ENCODE results near the gene POLE2. TPM values are rescaled to one million over a fixed set of nuclear protein-coding genes. Genes with fewer than 3 reads are reported as not detected.

Gene POLE2
- total and polyA plus RNA-seq, 7 donors: 0.46 to 2.3 (median 0.72) TPM; not detected in 1

DNA sequence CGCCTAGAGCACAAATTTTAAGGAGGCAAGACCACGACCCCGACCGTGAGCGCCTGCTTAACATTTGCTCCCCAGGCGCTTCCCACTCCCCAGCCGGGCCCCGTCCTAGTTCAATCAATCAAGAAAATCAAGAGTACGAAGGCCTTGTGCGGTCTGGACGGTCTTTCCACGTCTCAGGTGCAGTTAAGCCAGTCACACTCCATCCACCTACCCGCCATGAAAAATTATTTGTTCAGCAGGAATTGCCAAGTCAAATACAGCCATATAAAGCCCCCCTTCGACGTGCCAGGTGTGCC lies 89.9 kb downstream of the POLE2 start:
- Histone ChIP-seq H3K27ac (peak overlapping the region; percentile 97), H3K4me3 (peak overlapping the region; percentile 80), H3K4me1 (no peaks in the 10 kb centered on the region), H3K9me3 (no peaks in the 10 kb centered on the region), H3K36me3 (ENCODE audit: insufficient read depth in 1 of 2, low read depth in 1 of 2) (no peaks in the 10 kb centered on the region), H3K27me3 (ENCODE audit: insufficient read depth in 3 of 3, low read length in 2 of 3) (no peaks in the 10 kb centered on the region)
- TF ChIP-seq, protein P1, sequence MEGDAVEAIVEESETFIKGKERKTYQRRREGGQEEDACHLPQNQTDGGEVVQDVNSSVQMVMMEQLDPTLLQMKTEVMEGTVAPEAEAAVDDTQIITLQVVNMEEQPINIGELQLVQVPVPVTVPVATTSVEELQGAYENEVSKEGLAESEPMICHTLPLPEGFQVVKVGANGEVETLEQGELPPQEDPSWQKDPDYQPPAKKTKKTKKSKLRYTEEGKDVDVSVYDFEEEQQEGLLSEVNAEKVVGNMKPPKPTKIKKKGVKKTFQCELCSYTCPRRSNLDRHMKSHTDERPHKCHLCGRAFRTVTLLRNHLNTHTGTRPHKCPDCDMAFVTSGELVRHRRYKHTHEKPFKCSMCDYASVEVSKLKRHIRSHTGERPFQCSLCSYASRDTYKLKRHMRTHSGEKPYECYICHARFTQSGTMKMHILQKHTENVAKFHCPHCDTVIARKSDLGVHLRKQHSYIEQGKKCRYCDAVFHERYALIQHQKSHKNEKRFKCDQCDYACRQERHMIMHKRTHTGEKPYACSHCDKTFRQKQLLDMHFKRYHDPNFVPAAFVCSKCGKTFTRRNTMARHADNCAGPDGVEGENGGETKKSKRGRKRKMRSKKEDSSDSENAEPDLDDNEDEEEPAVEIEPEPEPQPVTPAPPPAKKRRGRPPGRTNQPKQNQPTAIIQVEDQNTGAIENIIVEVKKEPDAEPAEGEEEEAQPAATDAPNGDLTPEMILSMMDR (IDR thresholded peaks at IDR 0.05): no peak
- peak; percentile 23 to 48 (median 36) for ATAC-seq
- 0 to 1% (median 0%) methylated on average over 15 of the region's 15 CpGs for WGBS, 3 donors
- DNase-seq: peak in 1 of 2 donors; percentile 30
- intact Hi-C loops (cut with DNase I): no loop called here

DNA sequence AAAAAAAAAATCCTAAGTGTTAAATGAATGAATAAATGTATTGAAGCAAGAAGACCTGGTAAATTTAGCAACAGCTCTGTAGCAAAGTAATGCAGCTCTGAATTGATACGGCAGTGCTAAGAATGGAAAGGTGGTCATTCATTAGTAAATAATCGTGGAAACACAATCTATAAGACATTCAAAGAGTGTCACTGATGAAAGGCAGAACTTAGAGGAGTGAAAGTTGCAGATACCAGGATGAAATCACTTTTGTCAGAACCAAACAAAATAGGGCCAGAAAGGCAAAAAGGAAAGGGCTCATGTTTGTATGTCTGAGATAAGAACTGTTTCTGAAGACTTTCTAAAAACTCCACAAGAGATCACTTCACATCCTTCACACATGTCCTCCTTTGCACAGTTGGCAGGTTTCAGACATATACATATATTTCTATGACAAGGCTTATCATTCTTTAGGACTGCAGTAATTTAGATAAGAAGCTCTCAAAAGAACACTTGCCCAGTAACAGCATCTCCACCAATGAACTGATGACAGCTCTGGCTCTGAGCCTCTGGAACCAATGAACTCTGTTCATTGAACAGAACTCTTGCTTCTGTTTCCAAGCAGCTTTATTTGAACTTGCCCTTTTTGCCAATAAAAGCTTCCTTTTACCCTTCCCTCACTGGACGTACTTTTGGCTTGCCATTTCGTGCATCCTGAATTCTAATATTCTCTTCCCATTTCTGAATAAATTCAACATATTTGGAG lies 93.5 kb downstream of the POLE2 start:
- Histone ChIP-seq H3K27ac (no peak overlapping the region), H3K9me3 (no peaks in the 10 kb centered on the region), H3K27me3 (ENCODE audit: insufficient read depth in 3 of 3, low read length in 2 of 3) (no peaks in the 10 kb centered on the region), H3K4me3 (no peak overlapping the region), H3K4me1 (no peaks in the 10 kb centered on the region), H3K36me3 (ENCODE audit: insufficient read depth in 1 of 2, low read depth in 1 of 2) (no peaks in the 10 kb centered on the region)
- intact Hi-C loops (cut with DNase I): no loop called here
- 40 to 52% (median 49%) methylated on average over 4 of the region's 4 CpGs for WGBS, 3 donors
- TF ChIP-seq, protein P1 (IDR thresholded peaks at IDR 0.05): no peak
- no peak for DNase-seq
- no peak for ATAC-seq

Other genes with a start within 250 kb of the POLE2 start
- gene RPS29, start 101.8 kb downstream of the POLE2 start, total RNA-seq: 1,000 to 10,000 TPM in 3 of 4 donors, 100 to 1,000 TPM in 1; 835 to 1,213 (median 1,105) TPM
- 1,000 to 10,000 TPM; 2,670 to 3,711 (median 3,167) TPM for gene RPS29, start 101.8 kb downstream of the POLE2 start, polyA plus RNA-seq
- 1 to 10 TPM; 2.4 to 6.4 (median 4.7) TPM for gene LRR1, start 89.3 kb downstream of the POLE2 start, total RNA-seq
- gene LRR1, start 89.3 kb downstream of the POLE2 start, polyA plus RNA-seq: 1 to 10 TPM; 4.5 to 7.2 (median 5.6) TPM
- gene RPL36AL, start 67.6 kb downstream of the POLE2 start, total RNA-seq: 100 to 1,000 TPM in 3 of 4 donors, 10 to 100 TPM in 1; 84.6 to 178 (median 152) TPM
- 100 to 1,000 TPM; 366 to 522 (median 445) TPM for gene RPL36AL, start 67.6 kb downstream of the POLE2 start, polyA plus RNA-seq
- gene MGAT2, start 67.4 kb downstream of the POLE2 start, total RNA-seq: 10 to 100 TPM in 1 of 4 donors, 1 to 10 TPM in 3; 8.0 to 12.4 (median 9.3) TPM
- 10 to 100 TPM in 2 of 3 donors, 1 to 10 TPM in 1; 5.5 to 11.4 (median 10.6) TPM for gene MGAT2, start 67.4 kb downstream of the POLE2 start, polyA plus RNA-seq
- 1 to 10 TPM; 4.0 to 6.0 (median 4.2) TPM for gene DNAAF2, start 53.0 kb downstream of the POLE2 start, total RNA-seq
- 10 to 100 TPM in 1 of 3 donors, 1 to 10 TPM in 2; 6.7 to 10.6 (median 9.5) TPM for gene DNAAF2, start 53.0 kb downstream of the POLE2 start, polyA plus RNA-seq
- gene KLHDC1, start 4.9 kb upstream of the POLE2 start, total RNA-seq: 1 to 10 TPM; 5.3 to 7.6 (median 6.9) TPM
- 1 to 10 TPM; 1.0 to 2.9 (median 2.4) TPM for gene KLHDC1, start 4.9 kb upstream of the POLE2 start, polyA plus RNA-seq
- gene KLHDC2, start 79.9 kb upstream of the POLE2 start, total RNA-seq: 10 to 100 TPM; 52.3 to 90.2 (median 69.5) TPM
- gene KLHDC2, start 79.9 kb upstream of the POLE2 start, polyA plus RNA-seq: 10 to 100 TPM; 26.6 to 74.4 (median 53.2) TPM
- 10 to 100 TPM; 52.8 to 68.3 (median 57.0) TPM for gene NEMF, start 164.6 kb upstream of the POLE2 start, total RNA-seq
- 10 to 100 TPM; 20.5 to 51.7 (median 20.9) TPM for gene NEMF, start 164.6 kb upstream of the POLE2 start, polyA plus RNA-seq
- gene ARF6, start 204.9 kb upstream of the POLE2 start, total RNA-seq: 10 to 100 TPM; 19.0 to 37.4 (median 30.6) TPM
- 10 to 100 TPM; 19.8 to 43.1 (median 26.9) TPM for gene ARF6, start 204.9 kb upstream of the POLE2 start, polyA plus RNA-seq

Data from psoas muscle (tissue), 8 donors.